Peyer's patch (tissue), 4 donors: ENCODE data around the gene STH. TPM values are rescaled to one million over a fixed set of nuclear protein-coding genes. Genes with fewer than 3 reads are reported as not detected.
"Not testable (repeated sequence)": the region's sequence is repeated elsewhere in the genome, so short reads cannot be mapped to it uniquely, and the experiment has no call there.

Experiments used
- DNase-seq, 3 donors: peaks; one replicate each; pipeline ENCODE4 v3.0.0-alpha.2; 2017 to 2019
- H3K27ac ChIP-seq, 4 donors: fragments of 200-600 bp; sonication (generic); one replicate each; pipeline ENCODE4 v1.5.1; 2016 to 2019
- H3K27me3 ChIP-seq, 2 donors: fragments of 200-600 bp; sonication (generic); one replicate each; pipeline ENCODE4 v1.5.1; 2019
- H3K36me3 ChIP-seq, 3 donors: fragments of 200-600 bp; sonication (generic); one replicate each; pipeline ENCODE4 v1.5.1; 2016 to 2019
- H3K4me1 ChIP-seq, 4 donors: fragments of 200-600 bp; sonication (generic); one replicate each; pipeline ENCODE4 v1.5.1; 2016 to 2019
- H3K4me3 ChIP-seq, 4 donors: fragments of 200-600 bp; sonication (generic); 1 replicate in 3 of 4; 2 replicates in 1 of 4; pipeline ENCODE4 v1.5.1; 2016 to 2019; ENCODE audit warnings: mild to moderate bottlenecking in 1 of 4
- H3K9me3 ChIP-seq, 4 donors: fragments of 200-600 bp; sonication (generic); one replicate each; pipeline ENCODE4 v1.5.1; 2016 to 2019; ENCODE audit warnings: mild to moderate bottlenecking in 1 of 4
- POLR2A ChIP-seq, 2 donors: fragments of 450-650 bp; IDR thresholded peaks; one replicate each; pipeline ENCODE4 v1.5.1; 2017; ENCODE audit warnings: antibody characterized with exemption in 2 of 2, mild to moderate bottlenecking in 2 of 2, moderate library complexity in 2 of 2
- total RNA-seq, 4 donors: library from RNA; depleted of rRNA; stranded (reverse); fragments of >200 nt; gene quantifications; one replicate each; pipeline ENCODE4 v1.1.0, GENCODE V29; 2016
- TF ChIP-seq, protein P1 (sequence below), 6 experiments: fragments of 450-650 bp in 4 of 6; fragments of 200-600 bp in 2 of 6; sonication (generic) in 1 of 6; IDR thresholded peaks; one replicate each; pipeline ENCODE4 v1.5.1; 2017 to 2019; ENCODE audit warnings: antibody characterized with exemption in 6 of 6, mild to moderate bottlenecking in 3 of 6, moderate library complexity in 1 of 6

Gene STH
- total RNA-seq, 4 donors from 2014 or later: not detected

GRCh38 chr17:45952814-45953320 is 46.2 kb upstream of the STH start:
- peaks cover 0 to 7% of the 10 kb centered on the region in 2 donors for H3K27me3 ChIP-seq
- H3K27ac ChIP-seq: no peak overlapping the region
- DNase-seq: no peak
- H3K9me3 ChIP-seq: no peaks in the 10 kb centered on the region
- H3K4me3 ChIP-seq: no peak overlapping the region
- H3K4me1 ChIP-seq: no peaks in the 10 kb centered on the region
- no peak for TF ChIP-seq POLR2A (IDR thresholded peaks at IDR 0.05)
- TF ChIP-seq, protein P1, sequence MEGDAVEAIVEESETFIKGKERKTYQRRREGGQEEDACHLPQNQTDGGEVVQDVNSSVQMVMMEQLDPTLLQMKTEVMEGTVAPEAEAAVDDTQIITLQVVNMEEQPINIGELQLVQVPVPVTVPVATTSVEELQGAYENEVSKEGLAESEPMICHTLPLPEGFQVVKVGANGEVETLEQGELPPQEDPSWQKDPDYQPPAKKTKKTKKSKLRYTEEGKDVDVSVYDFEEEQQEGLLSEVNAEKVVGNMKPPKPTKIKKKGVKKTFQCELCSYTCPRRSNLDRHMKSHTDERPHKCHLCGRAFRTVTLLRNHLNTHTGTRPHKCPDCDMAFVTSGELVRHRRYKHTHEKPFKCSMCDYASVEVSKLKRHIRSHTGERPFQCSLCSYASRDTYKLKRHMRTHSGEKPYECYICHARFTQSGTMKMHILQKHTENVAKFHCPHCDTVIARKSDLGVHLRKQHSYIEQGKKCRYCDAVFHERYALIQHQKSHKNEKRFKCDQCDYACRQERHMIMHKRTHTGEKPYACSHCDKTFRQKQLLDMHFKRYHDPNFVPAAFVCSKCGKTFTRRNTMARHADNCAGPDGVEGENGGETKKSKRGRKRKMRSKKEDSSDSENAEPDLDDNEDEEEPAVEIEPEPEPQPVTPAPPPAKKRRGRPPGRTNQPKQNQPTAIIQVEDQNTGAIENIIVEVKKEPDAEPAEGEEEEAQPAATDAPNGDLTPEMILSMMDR (IDR thresholded peaks at IDR 0.05): no peak
- H3K36me3 ChIP-seq: no peaks in the 10 kb centered on the region

DNA sequence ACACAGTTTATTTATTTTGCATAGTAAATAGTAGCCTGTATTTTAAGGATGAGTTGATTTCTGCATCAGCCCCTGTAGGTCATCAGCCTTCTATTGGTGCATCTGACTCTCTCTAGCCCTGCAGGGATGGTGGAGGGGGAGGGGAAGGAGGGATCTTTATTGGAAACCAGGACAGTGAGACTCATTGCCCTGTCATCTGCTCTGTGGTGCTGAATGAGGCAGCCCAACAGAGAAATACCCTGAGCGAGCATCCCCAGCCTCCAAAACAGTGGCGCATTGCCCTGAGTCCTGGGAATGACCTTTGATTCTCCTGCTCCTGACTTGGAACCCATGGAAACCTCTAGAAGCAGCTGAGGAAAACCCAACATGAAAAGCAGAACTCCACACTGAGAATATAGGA is 45.5 kb upstream of the STH start:
- Histone ChIP-seq H3K9me3 (no peaks in the 10 kb centered on the region), H3K27ac (no peak overlapping the region), H3K4me1 (no peaks in the 10 kb centered on the region), H3K4me3 (no peak overlapping the region), H3K27me3 (peaks cover 0 to 7% of the 10 kb centered on the region in 2 donors), H3K36me3 (no peaks in the 10 kb centered on the region)
- TF ChIP-seq POLR2A (IDR thresholded peaks at IDR 0.05): no peak
- TF ChIP-seq, protein P1 (IDR thresholded peaks at IDR 0.05): no peak
- no peak for DNase-seq

- Histone ChIP-seq H3K4me3 (no peak overlapping the region), H3K27ac (no peak overlapping the region), H3K36me3 (no peaks in the 10 kb centered on the region), H3K27me3 (peaks cover 0 to 3% of the 10 kb centered on the region in 2 donors), H3K4me1 (no peaks in the 10 kb centered on the region), H3K9me3 (no peaks in the 10 kb centered on the region)
- TF ChIP-seq, protein P1 (IDR thresholded peaks at IDR 0.05): no peak
- no peak for TF ChIP-seq POLR2A (IDR thresholded peaks at IDR 0.05)
- DNase-seq: no peak
These were observed 44.1 kb upstream of the STH start for GRCh38 chr17:45954914-45955313.

- Histone ChIP-seq H3K27me3 (no peaks in the 10 kb centered on the region), H3K27ac (no peak overlapping the region), H3K4me3 (no peak overlapping the region), H3K36me3 (no peaks in the 10 kb centered on the region), H3K4me1 (no peaks in the 10 kb centered on the region), H3K9me3 (no peaks in the 10 kb centered on the region)
- no peak for DNase-seq
- TF ChIP-seq POLR2A (IDR thresholded peaks at IDR 0.05): no peak
- TF ChIP-seq, protein P1 (IDR thresholded peaks at IDR 0.05): no peak
These were observed 43.7 kb upstream of the STH start for GRCh38 chr17:45955326-45955725.

- no peak overlapping the region for H3K4me3 ChIP-seq
- H3K4me1 ChIP-seq: no peaks in the 10 kb centered on the region
- no peaks in the 10 kb centered on the region for H3K27me3 ChIP-seq
- DNase-seq: no peak
- H3K9me3 ChIP-seq: no peaks in the 10 kb centered on the region
- no peaks in the 10 kb centered on the region for H3K36me3 ChIP-seq
- no peak overlapping the region for H3K27ac ChIP-seq
- TF ChIP-seq, protein P1 (IDR thresholded peaks at IDR 0.05): no peak
- TF ChIP-seq POLR2A (IDR thresholded peaks at IDR 0.05): no peak
These were observed 43.0 kb upstream of the STH start for GRCh38 chr17:45956090-45956489.

DNA sequence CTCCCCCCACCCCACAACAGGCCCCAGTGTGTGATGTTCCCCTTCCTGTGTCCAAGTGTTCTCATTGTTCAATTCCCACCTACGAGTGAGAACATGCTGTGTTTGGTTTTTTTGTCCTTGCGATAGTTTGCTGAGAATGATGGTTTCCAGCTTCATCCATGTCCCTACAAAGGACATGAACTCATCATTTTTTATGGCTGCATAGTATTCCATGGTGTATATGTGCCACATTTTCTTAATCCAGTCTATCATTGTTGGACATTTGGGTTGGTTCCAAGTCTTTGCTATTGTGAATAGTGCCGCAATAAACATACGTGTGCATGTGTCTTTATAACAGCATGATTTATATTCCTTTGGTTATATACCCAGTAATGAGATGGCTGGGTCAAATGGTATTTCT is 42.3 kb upstream of the STH start:
- not testable (repeated sequence) for H3K4me1 ChIP-seq, H3K9me3 ChIP-seq, H3K27me3 ChIP-seq, H3K27ac ChIP-seq, H3K4me3 ChIP-seq, DNase-seq, H3K36me3 ChIP-seq
